PC-3 (cell line): ENCODE measurements around the gene ZMIZ1. TPM values are rescaled to one million over a fixed set of nuclear protein-coding genes. Genes with fewer than 3 reads are reported as not detected.

Source experiments
- ATAC-seq: fragments of 200-7000 bp; cut with Tn5 transposase; 2 replicates; pipeline ENCODE4 v1.9.1; 2020; ENCODE audit warnings: mild to moderate bottlenecking, moderate library complexity
- BruUV-seq: library from RNA; stranded (reverse); fragments of 400-500 nt; replicated peaks from 2 replicates; lab custom pipeline; 2021; lab: Mats Ljungman, UMichigan
- CTCF ChIA-PET: fragments of 300-600 bp; sonication (Branson Sonifier 250); formaldehyde crosslinking; loops from one replicate; lab custom pipeline; 2022; ENCODE audit warnings: antibody characterized with exemption; lab: Charles Lee
- POLR2A ChIA-PET: fragments of 300-600 bp; sonication (Branson Sonifier 250); formaldehyde crosslinking; loops from one replicate; lab custom pipeline; 2022; ENCODE audit warnings: antibody characterized with exemption; ENCODE audit not compliant: unreplicated experiment; lab: Charles Lee
- DNase-seq: peaks from one replicate; pipeline ENCODE4 v3.0.0-alpha.2; 2015
- H2AFZ ChIP-seq: fragments of 300-600 bp; sonication (generic); 2 replicates; pipeline ENCODE4 v1.6.0; 2016; ENCODE audit warnings: antibody characterized with exemption, low read length
- H3F3A ChIP-seq: fragments of 300-600 bp; sonication (generic); one replicate; pipeline ENCODE4 v1.6.0; 2017; ENCODE audit warnings: antibody characterized with exemption, low read length, control low read depth, mild to moderate bottlenecking; ENCODE audit not compliant: unreplicated experiment
- H3K27ac ChIP-seq: fragments of 300-600 bp; sonication (generic); 2 replicates; pipeline ENCODE4 v1.5.1; 2016; ENCODE audit warnings: mild to moderate bottlenecking, low read length
- H3K27me3 ChIP-seq: fragments of 300-600 bp; sonication (generic); 2 replicates; pipeline ENCODE4 v1.6.1; 2016; ENCODE audit warnings: low read length, mixed read lengths
- H3K36me3 ChIP-seq: fragments of 300-600 bp; sonication (generic); 2 replicates; pipeline ENCODE4 v1.6.1; 2016; ENCODE audit warnings: low read depth, mixed run types, low read length, mixed read lengths
- H3K4me1 ChIP-seq: fragments of 300-600 bp; sonication (generic); 2 replicates; pipeline ENCODE4 v1.5.1; 2016; ENCODE audit warnings: low read length; ENCODE audit not compliant: insufficient read depth
- H3K4me2 ChIP-seq: fragments of 300-600 bp; sonication (generic); 2 replicates; pipeline ENCODE4 v1.6.0; 2016; ENCODE audit warnings: low read length
- H3K4me3 ChIP-seq: fragments of 300-600 bp; sonication (generic); 2 replicates; pipeline ENCODE4 v1.5.1; 2016; ENCODE audit warnings: mild to moderate bottlenecking, low read length, mixed read lengths
- H3K79me2 ChIP-seq: fragments of 300-600 bp; sonication (generic); 2 replicates; pipeline ENCODE4 v1.6.1; 2017; ENCODE audit warnings: low read length, mixed read lengths
- H3K9ac ChIP-seq: fragments of 300-600 bp; sonication (generic); 2 replicates; pipeline ENCODE4 v1.6.0; 2016; ENCODE audit warnings: mild to moderate bottlenecking, low read length
- H3K9me2 ChIP-seq: fragments of 300-600 bp; sonication (generic); replicated peaks from 2 replicates; pipeline ENCODE4 v1.6.1; 2016; ENCODE audit warnings: mixed run types, low read length, mixed read lengths
- H3K9me3 ChIP-seq: fragments of 300-600 bp; sonication (generic); 2 replicates; pipeline ENCODE4 v1.6.1; 2016; ENCODE audit warnings: low read length, mixed read lengths
- H4K20me1 ChIP-seq: fragments of 300-600 bp; sonication (generic); 2 replicates; pipeline ENCODE4 v1.6.1; 2016; ENCODE audit warnings: low read length, mixed read lengths
- EZH2 ChIP-seq: fragments of 300-600 bp; sonication (generic); IDR thresholded peaks from one replicate; pipeline ENCODE4 v1.6.1; 2017; ENCODE audit warnings: antibody characterized with exemption, mild to moderate bottlenecking, low read length; ENCODE audit not compliant: unreplicated experiment
- EZH2phosphoT487 ChIP-seq: fragments of 300-600 bp; sonication (generic); IDR thresholded peaks from 2 replicates; pipeline ENCODE4 v1.6.1; 2018; ENCODE audit warnings: mild to moderate bottlenecking, antibody characterized with exemption, low read length, borderline replicate concordance
- intact Hi-C: fragments of 100-400 bp; cut with micrococcal nuclease; formaldehyde crosslinking; loops from 2 replicates; pipeline ENCODE4 v1.9.0; 2023
- total RNA-seq: library from RNA; depleted of rRNA; stranded (reverse); fragments of >200 nt; gene quantifications from 2 replicates; pipeline ENCODE4 v1.2.3, GENCODE V29; 2014
- TF ChIP-seq, protein P1 (sequence below): fragments of 300-600 bp; sonication (generic); conservative IDR thresholded peaks from 2 replicates; pipeline ENCODE4 v1.5.1; 2017; ENCODE audit warnings: antibody characterized with exemption, low read depth, mild to moderate bottlenecking, low read length

Gene ZMIZ1
- total RNA-seq, 1 experiment from 2014 or later, result 55.4 TPM

DNA sequence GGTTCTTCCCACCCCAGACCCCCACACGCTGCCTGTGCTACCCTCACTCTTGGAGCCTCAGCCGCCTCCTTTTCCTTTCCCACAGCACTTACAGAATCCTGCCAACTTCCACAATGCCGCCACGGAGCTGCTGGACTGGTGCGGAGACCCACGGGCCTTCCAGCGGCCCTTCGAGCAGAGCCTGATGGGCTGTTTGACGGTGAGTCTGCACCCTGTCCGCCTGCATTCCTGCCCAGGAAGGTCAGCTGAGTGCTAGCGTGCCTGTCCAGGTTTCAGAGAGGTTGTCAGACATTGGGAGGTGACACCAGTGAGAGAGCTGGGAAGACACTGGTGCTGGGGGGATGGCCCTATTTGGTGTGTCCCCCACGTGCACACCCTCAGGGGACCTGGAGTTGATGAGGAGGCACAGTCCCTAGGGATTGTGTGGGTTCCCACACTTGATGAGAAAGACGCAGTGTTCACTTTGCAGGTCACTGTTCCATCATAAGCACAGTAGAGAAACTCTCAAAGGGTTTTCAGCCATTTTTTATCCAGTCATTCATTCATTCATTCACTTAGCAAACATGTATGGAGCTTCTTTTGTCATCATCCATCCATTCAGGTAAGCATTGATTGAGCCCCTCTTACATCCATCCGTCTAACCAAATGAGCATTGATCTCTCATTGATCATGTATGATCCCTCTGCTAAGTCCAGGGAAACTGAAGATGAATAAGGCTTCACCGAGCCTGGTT is 139.7 kb downstream of the ZMIZ1 start:
- Histone ChIP-seq H3K9ac (no peak overlapping the region), H3F3A (no peaks in the 10 kb centered on the region), H3K9me2 (no peaks in the 10 kb centered on the region), H4K20me1 (no peaks in the 10 kb centered on the region), H3K4me2 (no peak overlapping the region), H3K4me1 (no peaks in the 10 kb centered on the region), H3K27ac (no peak overlapping the region), H3K36me3 (peaks cover 29% of the 10 kb centered on the region), H3K4me3 (no peak overlapping the region), H3K9me3 (no peaks in the 10 kb centered on the region), H3K27me3 (no peaks in the 10 kb centered on the region), H3K79me2 (no peaks in the 10 kb centered on the region), H2AFZ (no peak overlapping the region)
- ATAC-seq (no peak), DNase-seq (no peak)
- TF ChIP-seq EZH2, result no peak
- TF ChIP-seq EZH2phosphoT487, result no peak
- TF ChIP-seq, protein P1, sequence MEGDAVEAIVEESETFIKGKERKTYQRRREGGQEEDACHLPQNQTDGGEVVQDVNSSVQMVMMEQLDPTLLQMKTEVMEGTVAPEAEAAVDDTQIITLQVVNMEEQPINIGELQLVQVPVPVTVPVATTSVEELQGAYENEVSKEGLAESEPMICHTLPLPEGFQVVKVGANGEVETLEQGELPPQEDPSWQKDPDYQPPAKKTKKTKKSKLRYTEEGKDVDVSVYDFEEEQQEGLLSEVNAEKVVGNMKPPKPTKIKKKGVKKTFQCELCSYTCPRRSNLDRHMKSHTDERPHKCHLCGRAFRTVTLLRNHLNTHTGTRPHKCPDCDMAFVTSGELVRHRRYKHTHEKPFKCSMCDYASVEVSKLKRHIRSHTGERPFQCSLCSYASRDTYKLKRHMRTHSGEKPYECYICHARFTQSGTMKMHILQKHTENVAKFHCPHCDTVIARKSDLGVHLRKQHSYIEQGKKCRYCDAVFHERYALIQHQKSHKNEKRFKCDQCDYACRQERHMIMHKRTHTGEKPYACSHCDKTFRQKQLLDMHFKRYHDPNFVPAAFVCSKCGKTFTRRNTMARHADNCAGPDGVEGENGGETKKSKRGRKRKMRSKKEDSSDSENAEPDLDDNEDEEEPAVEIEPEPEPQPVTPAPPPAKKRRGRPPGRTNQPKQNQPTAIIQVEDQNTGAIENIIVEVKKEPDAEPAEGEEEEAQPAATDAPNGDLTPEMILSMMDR, result no peak
- intact Hi-C loops, result no loop called here
- POLR2A ChIA-PET, result no interaction called here
- no TSS peak for BruUV-seq
- CTCF ChIA-PET, result no interaction called here

GRCh38 chr10:79209340-79209739 is 140.6 kb downstream of the ZMIZ1 start:
- Histone ChIP-seq H4K20me1 (no peaks in the 10 kb centered on the region), H3K9me2 (no peaks in the 10 kb centered on the region), H3K36me3 (peaks cover 25% of the 10 kb centered on the region), H3K9me3 (no peaks in the 10 kb centered on the region), H3K79me2 (no peaks in the 10 kb centered on the region), H3F3A (no peaks in the 10 kb centered on the region), H3K4me2 (no peak overlapping the region), H3K27ac (no peak overlapping the region), H3K27me3 (no peaks in the 10 kb centered on the region), H3K4me1 (no peaks in the 10 kb centered on the region), H3K9ac (no peak overlapping the region), H3K4me3 (no peak overlapping the region), H2AFZ (no peak overlapping the region)
- no peak for TF ChIP-seq EZH2
- TF ChIP-seq EZH2phosphoT487, result no peak
- TF ChIP-seq, protein P1, result no peak
- CTCF ChIA-PET, result no interaction called here
- intact Hi-C loops, result no loop called here
- ATAC-seq (no peak), DNase-seq (no peak)
- TSS peak; percentile 3 for BruUV-seq
- POLR2A ChIA-PET, result no interaction called here

DNA sequence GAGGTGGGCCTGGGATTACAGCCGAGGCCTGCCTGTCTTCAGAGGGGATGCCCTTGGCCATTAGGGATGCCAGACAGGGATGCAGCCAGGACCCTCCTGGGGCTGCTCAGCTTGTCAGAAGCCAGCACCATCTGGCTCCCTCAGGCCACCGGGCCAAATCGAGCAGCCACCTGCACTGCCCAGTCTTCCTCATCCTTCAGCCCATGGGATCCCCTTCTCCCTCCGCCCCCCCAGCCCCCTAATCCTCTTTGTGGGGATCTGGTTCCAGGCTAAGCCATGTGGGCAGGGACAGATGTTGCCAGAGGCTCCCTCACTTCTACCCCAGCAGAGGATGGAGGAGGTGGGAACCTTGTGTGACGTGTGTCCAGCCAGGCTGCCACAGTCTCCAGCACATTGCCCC is 141.1 kb downstream of the ZMIZ1 start:
- H3K36me3 ChIP-seq, result peaks cover 22% of the 10 kb centered on the region
- no peak overlapping the region for H3K9ac ChIP-seq
- no peaks in the 10 kb centered on the region for H3K4me1 ChIP-seq
- intact Hi-C loops, result no loop called here
- no peak overlapping the region for H2AFZ ChIP-seq
- TF ChIP-seq, protein P1, result no peak
- no peak for TF ChIP-seq EZH2
- no peak for TF ChIP-seq EZH2phosphoT487
- ATAC-seq (no peak), DNase-seq (no peak)
- no peaks in the 10 kb centered on the region for H3K9me3 ChIP-seq
- no peaks in the 10 kb centered on the region for H3F3A ChIP-seq
- no peaks in the 10 kb centered on the region for H3K27me3 ChIP-seq
- no peak overlapping the region for H3K4me2 ChIP-seq
- H4K20me1 ChIP-seq, result no peaks in the 10 kb centered on the region
- no TSS peak for BruUV-seq
- POLR2A ChIA-PET, result no interaction called here
- H3K9me2 ChIP-seq, result no peaks in the 10 kb centered on the region
- CTCF ChIA-PET, result no interaction called here
- H3K79me2 ChIP-seq, result no peaks in the 10 kb centered on the region
- no peak overlapping the region for H3K27ac ChIP-seq
- no peak overlapping the region for H3K4me3 ChIP-seq
